ENCODE measurements around the gene HECTD1.
"Not testable (repeated sequence)": the region's sequence is repeated elsewhere in the genome, so short reads cannot be mapped to it uniquely, and the experiment has no call there.

HECTD1 gene

GRCh38 chr14:31059152-31059924 lies 148.3 kb downstream of the HECTD1 start:
- H3K9ac ChIP-seq: no peak overlapping the region
- no peak overlapping the region for H3K4me3 ChIP-seq
- H3K27me3 ChIP-seq: no peaks in the 10 kb centered on the region
- H4K20me1 ChIP-seq: no peaks in the 10 kb centered on the region
- H3K36me3 ChIP-seq: no peaks in the 10 kb centered on the region
- H3K27ac ChIP-seq: no peak overlapping the region
- no peaks in the 10 kb centered on the region for H3K4me1 ChIP-seq
- no peak for TF ChIP-seq Cebpa-rat (IDR thresholded peaks at IDR 0.05)
- no peaks in the 10 kb centered on the region for H3K9me3 ChIP-seq
- H3K4me2 ChIP-seq: no peak overlapping the region

GRCh38 chr14:31057701-31058364 lies 149.8 kb downstream of the HECTD1 start:
- Histone ChIP-seq H3K9me3 (no peaks in the 10 kb centered on the region), H3K4me3 (no peak overlapping the region), H3K27me3 (no peaks in the 10 kb centered on the region), H3K9ac (no peak overlapping the region), H4K20me1 (no peaks in the 10 kb centered on the region), H3K4me1 (no peaks in the 10 kb centered on the region), H3K36me3 (no peaks in the 10 kb centered on the region), H3K4me2 (no peak overlapping the region), H3K27ac (no peak overlapping the region)
- no peak for TF ChIP-seq Cebpa-rat (IDR thresholded peaks at IDR 0.05)

- Histone ChIP-seq H3K4me2 (no peak overlapping the region), H3K4me1 (no peaks in the 10 kb centered on the region), H3K27ac (no peak overlapping the region), H3K9ac (no peak overlapping the region), H3K27me3 (no peaks in the 10 kb centered on the region), H4K20me1 (no peaks in the 10 kb centered on the region), H3K36me3 (no peaks in the 10 kb centered on the region), H3K9me3 (no peaks in the 10 kb centered on the region), H3K4me3 (no peak overlapping the region)
- TF ChIP-seq Cebpa-rat (IDR thresholded peaks at IDR 0.05): no peak
Observed at GRCh38 chr14:31057035-31057434, 150.6 kb downstream of the HECTD1 start.

GRCh38 chr14:31052905-31053586 lies 154.5 kb downstream of the HECTD1 start:
- not testable (repeated sequence) for H3K27me3 ChIP-seq, H3K4me2 ChIP-seq, H4K20me1 ChIP-seq, H3K4me3 ChIP-seq, H3K27ac ChIP-seq, H3K9ac ChIP-seq, H3K4me1 ChIP-seq, H3K9me3 ChIP-seq, H3K36me3 ChIP-seq

GRCh38 chr14:31051511-31051910 lies 156.1 kb downstream of the HECTD1 start:
- Histone ChIP-seq H3K9ac (no peak overlapping the region), H4K20me1 (no peaks in the 10 kb centered on the region), H3K4me2 (no peak overlapping the region), H3K4me3 (no peak overlapping the region), H3K27ac (no peak overlapping the region), H3K4me1 (no peaks in the 10 kb centered on the region), H3K9me3 (no peaks in the 10 kb centered on the region), H3K27me3 (no peaks in the 10 kb centered on the region), H3K36me3 (no peaks in the 10 kb centered on the region)
- TF ChIP-seq Cebpa-rat (IDR thresholded peaks at IDR 0.05): no peak

GRCh38 chr14:31051023-31051422 lies 156.6 kb downstream of the HECTD1 start:
- no peaks in the 10 kb centered on the region for H3K4me1 ChIP-seq
- no peaks in the 10 kb centered on the region for H4K20me1 ChIP-seq
- no peak overlapping the region for H3K4me2 ChIP-seq
- H3K36me3 ChIP-seq: no peaks in the 10 kb centered on the region
- no peak overlapping the region for H3K4me3 ChIP-seq
- TF ChIP-seq Cebpa-rat (IDR thresholded peaks at IDR 0.05): no peak
- H3K9me3 ChIP-seq: no peaks in the 10 kb centered on the region
- H3K27ac ChIP-seq: no peak overlapping the region
- H3K9ac ChIP-seq: no peak overlapping the region
- H3K27me3 ChIP-seq: no peaks in the 10 kb centered on the region
